ENCODE data around the gene CPT2.

CPT2 gene

GRCh38 chr1:53196485-53197290 is at the start of gene CPT2:
Gene CPT2, plus strand, starts transcription at chr1:53196824. Its CDS starts 120 bp downstream, at chr1:53196944.
- peak; percentile 90 for DNase-seq

GRCh38 chr1:53147174-53147573 is 49.5 kb upstream of the CPT2 start:
- DNase-seq, result no peak

GRCh38 chr1:53148123-53148522 is 48.5 kb upstream of the CPT2 start:
- DNase-seq, result no peak

- DNase-seq, result no peak
Observed at GRCh38 chr1:53153752-53154151, 42.9 kb upstream of the CPT2 start.

- DNase-seq, result no peak
Observed at GRCh38 chr1:53154859-53155438, 41.7 kb upstream of the CPT2 start.

- DNase-seq, result no peak
Observed at GRCh38 chr1:53155534-53155933, 41.1 kb upstream of the CPT2 start.

GRCh38 chr1:53155945-53156344 is 40.7 kb upstream of the CPT2 start:
- DNase-seq, result no peak

- no peak for DNase-seq
Observed at GRCh38 chr1:53156783-53157182, 39.8 kb upstream of the CPT2 start.

- no peak for DNase-seq
Observed at GRCh38 chr1:53158900-53159299, 37.7 kb upstream of the CPT2 start.

- no peak for DNase-seq
Observed at GRCh38 chr1:53160924-53161378, 35.7 kb upstream of the CPT2 start.

- DNase-seq, result no peak
Observed at GRCh38 chr1:53162621-53163020, 34.0 kb upstream of the CPT2 start.

GRCh38 chr1:53163291-53163768 is 33.3 kb upstream of the CPT2 start:
- DNase-seq, result no peak

- no peak for DNase-seq
Observed at GRCh38 chr1:53165408-53165961, 31.1 kb upstream of the CPT2 start.

- no peak for DNase-seq
Observed at GRCh38 chr1:53166366-53166765, 30.3 kb upstream of the CPT2 start.

GRCh38 chr1:53166912-53167311 is 29.7 kb upstream of the CPT2 start:
- DNase-seq, result no peak

GRCh38 chr1:53172426-53173128 is 24.0 kb upstream of the CPT2 start:
- no peak for DNase-seq

- no peak for DNase-seq
Observed at GRCh38 chr1:53174971-53175913, 21.4 kb upstream of the CPT2 start.

- no peak for DNase-seq
Observed at GRCh38 chr1:53176452-53177208, 20.0 kb upstream of the CPT2 start.

- DNase-seq, result no peak
Observed at GRCh38 chr1:53180226-53180625, 16.4 kb upstream of the CPT2 start.

GRCh38 chr1:53180951-53181350 is 15.7 kb upstream of the CPT2 start:
- DNase-seq, result no peak

- peak; percentile 81 for DNase-seq
Observed at GRCh38 chr1:53182111-53182593, 14.5 kb upstream of the CPT2 start.

All from activated CD8-positive, alpha-beta memory T cell treated with anti-CD3 and anti-CD28 coated beads, Interleukin-2, amount 50 U/mL, for 4 hours (primary cell).